ENCODE data around the gene MRPL2. TPM values are rescaled to one million over a fixed set of nuclear protein-coding genes. Genes with fewer than 3 reads are reported as not detected.

The MRPL2 gene
- total and polyA plus RNA-seq, 2 of the 4 experiments (the other 2 are of a cell fraction), result 18.1 to 45.9 TPM

DNA sequence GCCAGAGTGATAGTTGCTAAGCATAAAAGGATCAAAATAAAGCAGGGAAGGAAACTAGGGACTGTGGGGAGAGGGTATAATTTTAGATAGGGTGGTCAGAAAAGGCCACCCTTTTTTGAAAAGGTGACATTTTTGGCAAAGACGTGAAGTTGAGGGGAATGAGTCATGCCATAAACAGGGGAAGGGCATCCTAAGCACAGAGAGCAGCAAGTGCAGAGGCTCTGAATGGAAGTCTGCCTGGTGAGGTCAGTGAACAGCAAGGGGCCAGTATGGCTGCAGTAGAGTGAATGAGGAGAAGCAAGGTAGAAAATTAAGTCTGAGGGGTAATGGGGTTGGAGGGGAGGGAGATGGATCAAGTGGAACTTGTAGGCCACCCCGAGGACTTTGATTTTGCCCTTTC, 2.6 kb upstream of the MRPL2 start:
- H3K9me3 ChIP-seq (ENCODE audit: control insufficient read depth, insufficient read depth, low read length), result no peaks in the 10 kb centered on the region
- no peak overlapping the region for H3K23ac ChIP-seq (ENCODE audit: low read depth, low read length)
- H3K27ac ChIP-seq (ENCODE audit: insufficient read depth, low read length), result no peak overlapping the region
- DNase-seq (peak; percentile 44), ATAC-seq (ENCODE audit: low read depth) (no peak)
- 43% methylated on average over 2 of the region's 2 CpGs; no CpG with 5 or more reads in 1 of the 2 experiments for WGBS, 2 experiments (ENCODE audit: extremely low coverage in 2 of 2, insufficient read length in 1 of 2)
- peaks cover 17 to 35% of the 10 kb centered on the region in 2 experiments for H3K79me1 ChIP-seq (ENCODE audit: low read depth in 1 of 2, low read length in 2 of 2)
- H3K14ac ChIP-seq (replicated peaks; ENCODE audit: low read depth, low read length), result no peak overlapping the region
- H2BK5ac ChIP-seq (ENCODE audit: low read depth, low read length, poor library complexity, severe bottlenecking), result no peak overlapping the region
- no peak overlapping the region for H2AK9ac ChIP-seq (replicated peaks; ENCODE audit: low read depth, low read length, poor library complexity)
- no peak overlapping the region for H3K4ac ChIP-seq (ENCODE audit: low read depth, low read length)
- no peak overlapping the region for H4K91ac ChIP-seq (ENCODE audit: insufficient read depth, low read depth, low read length)
- H3K9ac ChIP-seq (ENCODE audit: low read depth, low read length), result no peak overlapping the region
- H2BK15ac ChIP-seq (ENCODE audit: low read depth, low read length), result no peak overlapping the region
- POLR2A ChIA-PET (ENCODE audit: unreplicated experiment), result no interaction called here
- peaks cover 9% of the 10 kb centered on the region; the same call in 1 of the 2 replicates for H3K4me1 ChIP-seq (ENCODE audit: control insufficient read depth, insufficient read depth, low read length)
- H3K36me3 ChIP-seq (ENCODE audit: control insufficient read depth, insufficient read depth, low read length), result peaks cover 18% of the 10 kb centered on the region
- H2BK20ac ChIP-seq (ENCODE audit: low read depth, low read length), result no peak overlapping the region
- CTCF ChIA-PET, result interaction anchor here (0.5 kb wide), 1 partner anchor 114 kb away, joined by 3 read pairs; no protein-coding TSS in a partner anchor
- no peak overlapping the region for H3K18ac ChIP-seq (ENCODE audit: low read depth, low read length)
- in situ Hi-C loops (cut with MboI; ENCODE audit: low sequenced_read_pairs), result no loop called here
- no peak overlapping the region for H2BK120ac ChIP-seq (ENCODE audit: low read depth, low read length)
- H3K56ac ChIP-seq (ENCODE audit: extremely low read depth, insufficient read depth, low read length), result no peak overlapping the region
- no peak overlapping the region for H3K4me2 ChIP-seq (ENCODE audit: low read depth, low read length)
- H3K27me3 ChIP-seq (ENCODE audit: control insufficient read depth, insufficient read depth, low read length), result no peaks in the 10 kb centered on the region
- intact Hi-C loops (cut with micrococcal nuclease), result no loop called here
- BruUV-seq (replicated peaks), result no TSS peak
- H4K20me1 ChIP-seq (ENCODE audit: insufficient read depth, low read length), result no peaks in the 10 kb centered on the region
- H2AFZ ChIP-seq (replicated peaks; ENCODE audit: low read length, poor library complexity), result no peak overlapping the region
- no peak overlapping the region for H3K4me3 ChIP-seq (ENCODE audit: insufficient read depth, low read depth, low read length)
- H4K8ac ChIP-seq (ENCODE audit: low read depth in 2 of 2, low read length in 2 of 2), result no peak overlapping the region
- peaks cover 8% of the 10 kb centered on the region; the same call in 1 of the 2 replicates for H3K9me1 ChIP-seq (ENCODE audit: insufficient read depth, low read length)
- no peak overlapping the region for H4K5ac ChIP-seq (ENCODE audit: low read depth, low read length)
- dilution Hi-C loops (cut with HindIII; ENCODE audit: low sequenced_read_pairs, unreplicated experiment), result no loop called here
- H2AK5ac ChIP-seq (ENCODE audit: low read depth, low read length), result no peak overlapping the region
- TF ChIP-seq, protein P1, sequence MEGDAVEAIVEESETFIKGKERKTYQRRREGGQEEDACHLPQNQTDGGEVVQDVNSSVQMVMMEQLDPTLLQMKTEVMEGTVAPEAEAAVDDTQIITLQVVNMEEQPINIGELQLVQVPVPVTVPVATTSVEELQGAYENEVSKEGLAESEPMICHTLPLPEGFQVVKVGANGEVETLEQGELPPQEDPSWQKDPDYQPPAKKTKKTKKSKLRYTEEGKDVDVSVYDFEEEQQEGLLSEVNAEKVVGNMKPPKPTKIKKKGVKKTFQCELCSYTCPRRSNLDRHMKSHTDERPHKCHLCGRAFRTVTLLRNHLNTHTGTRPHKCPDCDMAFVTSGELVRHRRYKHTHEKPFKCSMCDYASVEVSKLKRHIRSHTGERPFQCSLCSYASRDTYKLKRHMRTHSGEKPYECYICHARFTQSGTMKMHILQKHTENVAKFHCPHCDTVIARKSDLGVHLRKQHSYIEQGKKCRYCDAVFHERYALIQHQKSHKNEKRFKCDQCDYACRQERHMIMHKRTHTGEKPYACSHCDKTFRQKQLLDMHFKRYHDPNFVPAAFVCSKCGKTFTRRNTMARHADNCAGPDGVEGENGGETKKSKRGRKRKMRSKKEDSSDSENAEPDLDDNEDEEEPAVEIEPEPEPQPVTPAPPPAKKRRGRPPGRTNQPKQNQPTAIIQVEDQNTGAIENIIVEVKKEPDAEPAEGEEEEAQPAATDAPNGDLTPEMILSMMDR (conservative IDR thresholded peaks at IDR 0.05; ENCODE audit: low read depth, low read length), result 0 out of 2 replicates have a peak, but pooled peaks have one; percentile 1
- no peak for TF ChIP-seq MAZ (IDR thresholded peaks at IDR 0.05; ENCODE audit: borderline replicate concordance, low read depth, low read length)
